ENCODE data around the gene ABCC5. TPM values are rescaled to one million over a fixed set of nuclear protein-coding genes. Genes with fewer than 3 reads are reported as not detected.

ABCC5 gene
- total RNA-seq, 1 donor from 2014 or later = 109 TPM

DNA sequence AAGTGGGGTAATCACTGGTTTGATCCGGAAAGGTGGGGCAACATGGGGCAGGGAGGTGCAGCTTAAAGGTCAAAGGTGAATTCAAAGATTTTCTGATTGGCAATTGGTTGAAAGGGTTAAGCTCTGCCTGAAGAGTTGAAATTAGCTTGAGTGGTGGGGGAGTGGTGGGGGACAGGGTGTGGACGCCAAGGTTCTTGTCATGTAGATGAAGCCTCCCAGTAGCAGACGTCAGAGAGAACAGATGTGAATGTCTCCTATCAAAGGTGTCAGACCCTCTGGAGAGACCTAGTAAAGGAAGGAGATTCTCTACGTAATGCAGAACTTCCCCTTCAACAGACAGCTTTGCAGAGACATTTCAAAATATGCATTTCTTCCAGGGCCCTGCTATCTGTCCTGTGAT, 62.8 kb downstream of the ABCC5 start:
- H3K36me3 Mint-ChIP-seq (ENCODE audit: insufficient read depth) = peaks cover 25% of the 10 kb centered on the region
- no peak for DNase-seq (ENCODE audit: low spot score, unreplicated experiment)
- TF ChIP-seq, protein P1, sequence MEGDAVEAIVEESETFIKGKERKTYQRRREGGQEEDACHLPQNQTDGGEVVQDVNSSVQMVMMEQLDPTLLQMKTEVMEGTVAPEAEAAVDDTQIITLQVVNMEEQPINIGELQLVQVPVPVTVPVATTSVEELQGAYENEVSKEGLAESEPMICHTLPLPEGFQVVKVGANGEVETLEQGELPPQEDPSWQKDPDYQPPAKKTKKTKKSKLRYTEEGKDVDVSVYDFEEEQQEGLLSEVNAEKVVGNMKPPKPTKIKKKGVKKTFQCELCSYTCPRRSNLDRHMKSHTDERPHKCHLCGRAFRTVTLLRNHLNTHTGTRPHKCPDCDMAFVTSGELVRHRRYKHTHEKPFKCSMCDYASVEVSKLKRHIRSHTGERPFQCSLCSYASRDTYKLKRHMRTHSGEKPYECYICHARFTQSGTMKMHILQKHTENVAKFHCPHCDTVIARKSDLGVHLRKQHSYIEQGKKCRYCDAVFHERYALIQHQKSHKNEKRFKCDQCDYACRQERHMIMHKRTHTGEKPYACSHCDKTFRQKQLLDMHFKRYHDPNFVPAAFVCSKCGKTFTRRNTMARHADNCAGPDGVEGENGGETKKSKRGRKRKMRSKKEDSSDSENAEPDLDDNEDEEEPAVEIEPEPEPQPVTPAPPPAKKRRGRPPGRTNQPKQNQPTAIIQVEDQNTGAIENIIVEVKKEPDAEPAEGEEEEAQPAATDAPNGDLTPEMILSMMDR (IDR thresholded peaks at IDR 0.05; ENCODE audit: unreplicated experiment) = no peak
- H3K27ac Mint-ChIP-seq = no peak overlapping the region
- H3K27me3 Mint-ChIP-seq = no peaks in the 10 kb centered on the region
- no peaks in the 10 kb centered on the region for H3K4me1 Mint-ChIP-seq (ENCODE audit: low read depth)
- H3K4me3 Mint-ChIP-seq (ENCODE audit: low read depth) = no peak overlapping the region
- H3K9me3 Mint-ChIP-seq (ENCODE audit: low read depth) = no peaks in the 10 kb centered on the region

GRCh38 chr3:183953471-183954070, 64.1 kb downstream of the ABCC5 start:
- H3K9me3 Mint-ChIP-seq (ENCODE audit: low read depth) = no peaks in the 10 kb centered on the region
- TF ChIP-seq, protein P1 (IDR thresholded peaks at IDR 0.05; ENCODE audit: unreplicated experiment) = no peak
- no peaks in the 10 kb centered on the region for H3K4me1 Mint-ChIP-seq (ENCODE audit: low read depth)
- no peaks in the 10 kb centered on the region for H3K27me3 Mint-ChIP-seq
- H3K4me3 Mint-ChIP-seq (ENCODE audit: low read depth) = no peak overlapping the region
- H3K27ac Mint-ChIP-seq = no peak overlapping the region
- H3K36me3 Mint-ChIP-seq (ENCODE audit: insufficient read depth) = peaks cover 28% of the 10 kb centered on the region
- no peak for DNase-seq (ENCODE audit: low spot score, unreplicated experiment)

- TF ChIP-seq, protein P1 (IDR thresholded peaks at IDR 0.05; ENCODE audit: unreplicated experiment) = no peak
- Mint-ChIP-seq H3K4me3 (ENCODE audit: low read depth) (no peak overlapping the region), H3K27ac (peak overlapping the region; percentile 29), H3K36me3 (ENCODE audit: insufficient read depth) (peaks cover 36% of the 10 kb centered on the region), H3K9me3 (ENCODE audit: low read depth) (no peaks in the 10 kb centered on the region), H3K27me3 (no peaks in the 10 kb centered on the region), H3K4me1 (ENCODE audit: low read depth) (no peaks in the 10 kb centered on the region)
- no peak for DNase-seq (ENCODE audit: low spot score, unreplicated experiment)
These were observed 66.2 kb downstream of the ABCC5 start for GRCh38 chr3:183951459-183951858.

DNA sequence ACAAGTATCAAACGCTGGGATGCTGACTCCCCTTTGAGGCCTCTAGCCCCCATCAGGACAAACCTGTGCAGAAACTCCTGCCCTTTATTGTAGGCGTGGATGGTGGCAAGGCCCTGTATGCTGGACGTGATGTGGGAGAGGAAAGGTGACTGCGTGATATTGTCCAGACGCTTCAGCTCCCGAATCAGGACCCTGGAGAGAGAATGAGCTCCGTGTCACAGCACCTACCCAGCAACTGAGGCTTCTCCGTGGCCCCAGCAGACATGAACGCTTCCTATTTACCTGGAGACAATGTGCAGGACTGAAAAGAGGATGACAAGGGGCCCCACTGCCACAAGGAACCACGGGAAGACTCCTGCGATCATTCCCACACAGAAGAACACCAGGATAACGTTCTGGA, 68.0 kb downstream of the ABCC5 start:
- Mint-ChIP-seq H3K36me3 (ENCODE audit: insufficient read depth) (peaks cover 34% of the 10 kb centered on the region), H3K27ac (no peak overlapping the region), H3K9me3 (ENCODE audit: low read depth) (no peaks in the 10 kb centered on the region), H3K27me3 (no peaks in the 10 kb centered on the region), H3K4me1 (ENCODE audit: low read depth) (no peaks in the 10 kb centered on the region), H3K4me3 (ENCODE audit: low read depth) (no peak overlapping the region)
- DNase-seq (ENCODE audit: low spot score, unreplicated experiment) = no peak
- TF ChIP-seq, protein P1 (IDR thresholded peaks at IDR 0.05; ENCODE audit: unreplicated experiment) = no peak

DNA sequence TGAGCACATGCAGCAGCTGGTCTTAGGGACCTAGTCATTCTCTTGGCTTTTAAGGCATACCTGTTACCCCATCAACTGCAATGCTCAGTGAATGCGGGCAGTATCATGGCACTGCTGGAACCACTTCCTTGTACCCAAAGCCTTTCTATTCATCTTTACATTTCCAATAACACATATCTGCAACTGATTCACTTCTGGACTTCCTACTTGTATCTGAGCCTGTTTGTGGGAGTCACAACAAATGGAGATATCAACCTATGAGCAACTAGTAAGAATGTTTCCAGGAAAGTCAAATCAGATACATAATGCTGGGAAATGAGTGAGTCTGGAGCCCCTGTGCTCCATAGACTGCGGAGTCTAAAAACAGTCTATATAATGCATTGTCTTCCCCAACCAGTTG, 71.6 kb downstream of the ABCC5 start:
- Mint-ChIP-seq H3K36me3 (ENCODE audit: insufficient read depth) (peaks cover 32% of the 10 kb centered on the region), H3K9me3 (ENCODE audit: low read depth) (no peaks in the 10 kb centered on the region), H3K4me1 (ENCODE audit: low read depth) (no peaks in the 10 kb centered on the region), H3K4me3 (ENCODE audit: low read depth) (no peak overlapping the region), H3K27ac (no peak overlapping the region), H3K27me3 (no peaks in the 10 kb centered on the region)
- TF ChIP-seq, protein P1 (IDR thresholded peaks at IDR 0.05; ENCODE audit: unreplicated experiment) = no peak
- no peak for DNase-seq (ENCODE audit: low spot score, unreplicated experiment)
